Measurements from ENCODE around the gene ONECUT3. TPM values are rescaled to one million over a fixed set of nuclear protein-coding genes. Genes with fewer than 3 reads are reported as not detected.

ONECUT3 gene
- total RNA-seq, 4 donors from 2014 or later: not detected

DNA sequence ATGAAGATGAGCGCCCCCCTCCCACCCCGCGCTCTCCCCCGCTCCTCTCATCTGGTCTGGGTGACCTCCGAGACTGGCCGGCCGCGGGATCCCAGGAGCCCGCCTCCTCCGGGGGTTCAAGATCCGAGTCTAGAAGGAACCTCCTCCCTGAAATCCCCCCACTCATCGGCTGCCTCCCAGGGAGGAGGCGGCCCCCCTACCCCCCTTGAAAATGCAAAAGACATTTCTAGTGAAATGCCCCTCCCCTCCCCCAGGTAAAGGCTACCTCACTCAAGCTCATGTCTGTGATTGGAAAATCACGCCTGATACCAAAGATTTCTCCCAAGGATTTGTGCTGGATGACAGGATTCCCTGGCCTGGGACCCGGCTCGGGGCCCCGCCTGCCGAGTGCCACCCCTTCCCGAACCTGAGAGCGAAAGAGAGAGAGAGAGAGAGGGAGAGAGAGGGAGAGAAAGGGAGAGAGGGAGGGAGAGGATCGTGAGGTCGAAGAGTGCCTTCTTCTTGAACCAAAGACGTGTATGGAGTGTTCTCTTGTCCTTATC is 23.4 kb downstream of the ONECUT3 start:
- TF ChIP-seq, protein P1, sequence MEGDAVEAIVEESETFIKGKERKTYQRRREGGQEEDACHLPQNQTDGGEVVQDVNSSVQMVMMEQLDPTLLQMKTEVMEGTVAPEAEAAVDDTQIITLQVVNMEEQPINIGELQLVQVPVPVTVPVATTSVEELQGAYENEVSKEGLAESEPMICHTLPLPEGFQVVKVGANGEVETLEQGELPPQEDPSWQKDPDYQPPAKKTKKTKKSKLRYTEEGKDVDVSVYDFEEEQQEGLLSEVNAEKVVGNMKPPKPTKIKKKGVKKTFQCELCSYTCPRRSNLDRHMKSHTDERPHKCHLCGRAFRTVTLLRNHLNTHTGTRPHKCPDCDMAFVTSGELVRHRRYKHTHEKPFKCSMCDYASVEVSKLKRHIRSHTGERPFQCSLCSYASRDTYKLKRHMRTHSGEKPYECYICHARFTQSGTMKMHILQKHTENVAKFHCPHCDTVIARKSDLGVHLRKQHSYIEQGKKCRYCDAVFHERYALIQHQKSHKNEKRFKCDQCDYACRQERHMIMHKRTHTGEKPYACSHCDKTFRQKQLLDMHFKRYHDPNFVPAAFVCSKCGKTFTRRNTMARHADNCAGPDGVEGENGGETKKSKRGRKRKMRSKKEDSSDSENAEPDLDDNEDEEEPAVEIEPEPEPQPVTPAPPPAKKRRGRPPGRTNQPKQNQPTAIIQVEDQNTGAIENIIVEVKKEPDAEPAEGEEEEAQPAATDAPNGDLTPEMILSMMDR (IDR thresholded peaks at IDR 0.05): no peak
- TF ChIP-seq POLR2A (IDR thresholded peaks at IDR 0.05): no peak
- 10 to 14% methylated on average over 22 to 23 of the region's 23 CpGs for whole genome bisulfite sequencing, 2 donors

DNA sequence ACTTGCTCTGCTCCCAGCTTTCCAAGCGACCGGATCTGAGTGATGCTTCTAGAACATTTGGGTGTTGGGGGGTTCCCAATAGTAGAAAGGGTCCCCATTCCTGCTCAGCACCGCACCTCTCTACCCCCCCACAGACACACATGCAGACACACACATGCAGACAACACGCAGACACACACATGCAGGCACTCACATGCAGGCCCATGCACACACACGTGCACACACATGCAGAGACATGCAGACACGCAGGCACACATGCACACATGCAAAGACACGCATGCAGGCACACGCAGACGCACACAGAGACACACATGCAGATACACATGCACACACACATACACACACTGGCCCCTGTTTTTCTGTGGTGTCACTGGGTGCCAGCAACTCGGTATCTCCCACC is 23.8 kb downstream of the ONECUT3 start:
- intact Hi-C loops (cut with DNase I; ENCODE audit: low total_unique reads): no loop called here
- no peak for DNase-seq (ENCODE audit: low spot score in 2 of 2)

More for the DNA sequence above, 23.4 kb downstream of the ONECUT3 start:
- intact Hi-C loops (cut with DNase I; ENCODE audit: low total_unique reads): no loop called here
- no peak overlapping the region for H3K4me3 ChIP-seq (ENCODE audit: low read depth, poor library complexity, severe bottlenecking)
- no peak for DNase-seq (ENCODE audit: low spot score in 2 of 2)

DNA sequence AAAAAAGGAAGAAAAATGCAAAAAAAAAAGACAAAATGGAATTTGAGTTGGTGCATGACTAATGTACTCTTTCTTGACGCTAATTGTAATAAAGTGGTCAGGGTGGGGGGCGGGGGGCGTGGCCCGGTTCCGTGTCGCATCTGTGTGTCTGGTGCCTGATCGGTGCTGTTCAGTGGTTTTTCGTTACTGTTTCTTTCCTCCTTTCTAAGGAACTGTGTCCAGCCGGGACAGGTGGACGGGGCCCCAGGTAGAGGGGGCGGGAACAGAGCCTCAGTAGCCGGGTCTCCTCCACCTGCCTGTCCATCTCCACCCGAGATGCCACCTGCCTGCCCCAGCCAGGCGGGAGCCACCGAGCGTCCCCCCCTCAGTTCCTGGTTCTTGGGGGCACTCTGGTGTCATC is 26.3 kb downstream of the ONECUT3 start:
- no peak overlapping the region for H3K4me3 ChIP-seq (ENCODE audit: low read depth, poor library complexity, severe bottlenecking)
- TF ChIP-seq, protein P1 (IDR thresholded peaks at IDR 0.05): no peak
- TF ChIP-seq POLR2A (IDR thresholded peaks at IDR 0.05): no peak
- no peak for DNase-seq (ENCODE audit: low spot score in 2 of 2)
- WGBS, 2 donors: 20 to 35% methylated on average over 16 of the region's 16 CpGs
- intact Hi-C loops (cut with DNase I; ENCODE audit: low total_unique reads): no loop called here

More for the DNA sequence above, 23.8 kb downstream of the ONECUT3 start:
- TF ChIP-seq, protein P1 (IDR thresholded peaks at IDR 0.05): no peak
- no peak for TF ChIP-seq POLR2A (IDR thresholded peaks at IDR 0.05)
- no peak overlapping the region for H3K4me3 ChIP-seq (ENCODE audit: low read depth, poor library complexity, severe bottlenecking)
- 62 to 63% methylated on average over 9 to 10 of the region's 10 CpGs for WGBS, 2 donors

DNA sequence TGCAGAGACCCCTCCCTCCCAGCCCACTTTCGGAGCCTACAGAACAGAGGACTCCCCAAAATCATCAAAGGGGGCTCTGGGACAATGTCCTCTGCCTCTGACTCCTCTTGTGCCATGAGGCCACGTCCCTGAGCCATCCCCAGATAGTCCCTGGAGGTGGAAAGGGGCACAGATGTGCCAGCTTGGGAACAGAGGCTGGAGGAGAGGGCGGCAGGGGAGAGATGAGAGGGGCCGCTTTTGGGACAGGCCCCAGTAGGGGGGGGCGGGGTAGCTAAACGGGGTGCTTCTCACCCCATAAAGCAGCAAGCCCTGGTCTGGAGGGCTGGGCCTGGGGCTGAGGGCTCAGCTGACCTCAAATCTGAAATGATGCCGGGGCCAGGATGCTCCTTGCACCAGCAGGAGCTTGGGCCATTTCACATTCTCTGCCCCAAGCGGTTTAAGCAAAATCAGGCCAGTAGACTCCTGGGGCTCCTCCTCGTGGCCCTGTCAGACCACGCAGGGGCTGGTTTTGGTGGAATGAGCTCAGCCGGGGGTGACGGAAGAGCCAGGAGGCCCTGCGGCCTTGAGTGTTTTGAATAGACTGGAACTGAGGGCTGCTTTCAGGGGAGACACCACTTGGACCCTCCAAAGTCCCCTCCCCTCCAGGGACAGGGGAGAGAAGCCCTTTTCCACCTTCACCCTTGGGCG is 27.1 kb downstream of the ONECUT3 start:
- intact Hi-C loops (cut with DNase I; ENCODE audit: low total_unique reads): no loop called here
- 23 to 47% methylated on average over 12 to 14 of the region's 14 CpGs for WGBS, 2 donors
- no peak for DNase-seq (ENCODE audit: low spot score in 2 of 2)
- H3K4me3 ChIP-seq (ENCODE audit: low read depth, poor library complexity, severe bottlenecking): no peak overlapping the region
- TF ChIP-seq, protein P1 (IDR thresholded peaks at IDR 0.05): no peak
- no peak for TF ChIP-seq POLR2A (IDR thresholded peaks at IDR 0.05)

DNA sequence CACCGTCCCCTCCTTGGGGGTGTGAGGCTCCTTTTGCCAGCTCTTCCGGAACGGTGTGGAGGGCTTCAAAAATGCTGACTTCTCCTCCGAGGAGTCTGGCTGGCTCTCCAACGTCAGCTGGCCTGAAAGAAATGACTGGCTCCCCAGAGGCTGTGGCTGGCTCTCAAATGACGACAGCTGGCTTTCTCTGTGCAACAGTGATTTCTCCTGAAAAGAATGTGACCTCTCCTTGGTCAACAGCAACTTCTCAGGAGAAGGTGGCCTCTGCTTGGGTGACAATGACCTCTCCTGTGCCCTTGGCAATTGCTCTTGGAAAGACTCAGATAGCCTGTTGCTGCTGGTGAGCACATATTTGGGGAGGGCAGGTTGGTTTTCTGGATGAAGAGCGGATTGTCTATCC is 29.2 kb downstream of the ONECUT3 start:
- TF ChIP-seq POLR2A (IDR thresholded peaks at IDR 0.05): no peak
- TF ChIP-seq, protein P1 (IDR thresholded peaks at IDR 0.05): no peak
- no peak overlapping the region for H3K4me3 ChIP-seq (ENCODE audit: low read depth, poor library complexity, severe bottlenecking)
- intact Hi-C loops (cut with DNase I; ENCODE audit: low total_unique reads): no loop called here
- WGBS, 2 donors: 56 to 74% methylated on average over 7 of the region's 7 CpGs
- DNase-seq (ENCODE audit: low spot score in 2 of 2): no peak

Measured in lower leg skin (tissue), 4 donors.